Measurements from ENCODE around the gene SPTB. TPM values are rescaled to one million over a fixed set of nuclear protein-coding genes. Genes with fewer than 3 reads are reported as not detected.

Gene SPTB
- total RNA-seq, 1 experiment from 2014 or later: 2.3 TPM

- Histone ChIP-seq H2BK15ac (ENCODE audit: low read depth, low read length) (no peak overlapping the region), H3K79me2 (ENCODE audit: insufficient read depth, low read length) (no peaks in the 10 kb centered on the region), H3K56ac (ENCODE audit: insufficient read length, low read depth, low read length) (no peak overlapping the region), H3K18ac (ENCODE audit: insufficient read length, low read depth, low read length) (no peak overlapping the region), H3K23me2 (ENCODE audit: insufficient read length, low read depth, low read length, poor library complexity, severe bottlenecking) (no peaks in the 10 kb centered on the region), H2AFZ (ENCODE audit: low read length) (no peak overlapping the region), H3K27ac (ENCODE audit: insufficient read length, low read depth, low read length) (no peak overlapping the region), H4K5ac (ENCODE audit: insufficient read length, low read depth, low read length) (no peak overlapping the region), H2BK12ac (ENCODE audit: insufficient read length, low read depth, low read length) (no peak overlapping the region), H2BK20ac (ENCODE audit: low read depth, low read length, poor library complexity, severe bottlenecking) (no peak overlapping the region), H3K9ac (ENCODE audit: extremely low read depth, insufficient read length, low read length) (no peak overlapping the region), H3T11ph (ENCODE audit: low read length) (no peak overlapping the region), H3K27me3 (ENCODE audit: insufficient read depth, low read length) (no peaks in the 10 kb centered on the region), H4K20me1 (ENCODE audit: control insufficient read depth, insufficient read depth, insufficient read length) (no peaks in the 10 kb centered on the region), H2BK120ac (ENCODE audit: low read depth, low read length, poor library complexity, severe bottlenecking) (no peak overlapping the region), H3K14ac (ENCODE audit: insufficient read depth, low read length) (no peak overlapping the region), H4K91ac (ENCODE audit: insufficient read length, low read depth, low read length) (no peak overlapping the region), H2BK5ac (ENCODE audit: insufficient read length, low read length) (no peak overlapping the region), H3K4me1 (ENCODE audit: insufficient read depth, low read length) (no peaks in the 10 kb centered on the region), H4K8ac (replicated peaks; ENCODE audit: insufficient read length, low read depth, low read length) (no peak overlapping the region), H2AK5ac (ENCODE audit: insufficient read length, low read length) (no peak overlapping the region), H3K23ac (ENCODE audit: insufficient read length, low read depth, low read length) (no peak overlapping the region), H3K79me1 (ENCODE audit: insufficient read depth, low read depth, low read length, poor library complexity, severe bottlenecking) (no peaks in the 10 kb centered on the region), H3K4me2 (ENCODE audit: insufficient read depth, insufficient read length, low read length) (no peak overlapping the region), H3K9me3 (ENCODE audit: control insufficient read depth, low read depth, low read length) (no peaks in the 10 kb centered on the region), H3K4ac (ENCODE audit: low read depth, low read length) (no peak overlapping the region)
- Mint-ChIP-seq H3K36me3 (ENCODE audit: insufficient read depth in 1 of 3, low read depth in 3 of 3) (peaks cover 7 to 31% (median 9%) of the 10 kb centered on the region in 3 experiments; a peak in 6 of 7 replicates), H3K9me3 (peaks cover 22 to 27% of the 10 kb centered on the region in 2 experiments), H3K4me1 (peaks cover 9 to 10% of the 10 kb centered on the region in 2 experiments), H3K27ac (no peak overlapping the region), H3K4me3 (no peak overlapping the region), H3K27me3 (ENCODE audit: low read depth) (peaks cover 3% of the 10 kb centered on the region)
- DNase-seq: peak; percentile 68
- peak; percentile 51; the same call in 2 of the 3 replicates for TF ChIP-seq CTCF (conservative IDR thresholded peaks at IDR 0.05)
- WGBS (ENCODE audit: extremely low coverage, insufficient read length, low lambda C conversion rate): no CpG with 5 or more reads among the region's 36 CpGs
These were observed 107.2 kb downstream of the SPTB start for GRCh38 chr14:64772397-64772950.
